GM10248 (cell line): ENCODE data around the gene TPCN1.

Source experiments
- CTCF ChIA-PET: fragments of 300-600 bp; sonication (Branson Sonifier 250); formaldehyde crosslinking; extraction: SDS; loops from one replicate; lab custom pipeline; 2021; ENCODE audit warnings: antibody characterized with exemption; lab: Yijun Ruan, JAX
- POLR2A ChIA-PET: fragments of 350-650 bp; sonication (Branson Sonifier 250); formaldehyde crosslinking; extraction: SDS; loops from one replicate; lab custom pipeline; 2020; ENCODE audit warnings: antibody characterized with exemption; lab: Yijun Ruan, JAX
- DNase-seq: peaks from one replicate; pipeline ENCODE4 v3.0.0; 2012; ENCODE audit errors: extremely low spot score
- CTCF ChIP-seq: IDR thresholded peaks from 2 replicates; pipeline ENCODE4 v1.5.1; 2012; ENCODE audit warnings: mild to moderate bottlenecking, low read depth; ENCODE audit errors: extremely low read depth, missing control alignments, control extremely low read depth

Gene TPCN1

GRCh38 chr12:113301811-113302210 is 80.5 kb downstream of the TPCN1 start:
- no peak for DNase-seq
- ChIA-PET POLR2A (interaction anchor here (0.5 kb wide), 1 partner anchor 1541 kb away, joined by 3 read pairs; no protein-coding TSS in a partner anchor), CTCF (interaction anchor here (1.3 kb wide), 1 partner anchor 123 kb away, joined by 7 read pairs; no protein-coding TSS in a partner anchor)
- TF ChIP-seq CTCF = no peak

GRCh38 chr12:113302466-113302865 is 81.2 kb downstream of the TPCN1 start:
- POLR2A ChIA-PET = no interaction called here
- no peak for DNase-seq
- CTCF ChIA-PET = interaction anchor here (1.3 to 1.8 kb wide), 2 partner anchors 48 to 123 kb away, joined by 5 to 7 read pairs; no protein-coding TSS in a partner anchor
- no peak for TF ChIP-seq CTCF

- CTCF ChIA-PET = interaction anchor here (1.8 kb wide), 1 partner anchor 49 kb away, joined by 5 read pairs; no protein-coding TSS in a partner anchor
- POLR2A ChIA-PET = no interaction called here
- no peak for TF ChIP-seq CTCF
- no peak for DNase-seq
Observed at GRCh38 chr12:113302886-113303640, 81.8 kb downstream of the TPCN1 start.

GRCh38 chr12:113305281-113305856 is 84.1 kb downstream of the TPCN1 start:
- CTCF ChIA-PET = interaction anchor here (1.2 kb wide), 1 partner anchor 11 kb away, joined by 3 read pairs; no protein-coding TSS in a partner anchor
- no peak for DNase-seq
- POLR2A ChIA-PET = no interaction called here
- no peak for TF ChIP-seq CTCF

GRCh38 chr12:113306382-113306781 is 85.1 kb downstream of the TPCN1 start:
- no peak for TF ChIP-seq CTCF

GRCh38 chr12:113310489-113310888 is 89.2 kb downstream of the TPCN1 start:
- ChIA-PET POLR2A (no interaction called here), CTCF (interaction anchor here (0.8 to 1.0 kb wide), 2 partner anchors 10 to 19 kb away, joined by 3 read pairs; no protein-coding TSS in a partner anchor)
- DNase-seq = no peak
- TF ChIP-seq CTCF = no peak

More at GRCh38 chr12:113306382-113306781, 85.1 kb downstream of the TPCN1 start:
- DNase-seq = no peak
- ChIA-PET POLR2A (no interaction called here), CTCF (interaction anchor here (1.2 kb wide), 1 partner anchor 12 kb away, joined by 3 read pairs; no protein-coding TSS in a partner anchor)
